ENCODE results near the gene MYO1E.
A peak's percentile ranks its signal among the peaks of the same experiment; 100 is the strongest.
"Not testable (repeated sequence)": the region's sequence is repeated elsewhere in the genome, so short reads cannot be mapped to it uniquely, and the experiment has no call there.

Gene MYO1E

GRCh38 chr15:59294574-59295260 lies 78.0 kb downstream of the MYO1E start:
- no peaks in the 10 kb centered on the region for H3K27me3 ChIP-seq (ENCODE audit: control insufficient read depth in 1 of 2, insufficient read depth in 2 of 2, low read length in 2 of 2)
- peak overlapping the region; percentile 24 for H3K27ac ChIP-seq (ENCODE audit: low read length)
- H3K9ac ChIP-seq (ENCODE audit: low read length in 2 of 2) = no peak overlapping the region
- no peaks in the 10 kb centered on the region for H3K36me3 ChIP-seq (ENCODE audit: control insufficient read depth in 2 of 2, insufficient read depth in 2 of 2, low read length in 2 of 2)
- no peak overlapping the region for H3K4me3 ChIP-seq (ENCODE audit: low read length in 2 of 2)
- peaks cover 16% of the 10 kb centered on the region for H3K4me1 ChIP-seq (ENCODE audit: control insufficient read depth, insufficient read depth, low read length)
- H3K9me3 ChIP-seq (ENCODE audit: control insufficient read depth in 2 of 2, low read length in 2 of 2) = no peaks in the 10 kb centered on the region

- Histone ChIP-seq H3K4me1 (ENCODE audit: control insufficient read depth, insufficient read depth, low read length) (peaks cover 16% of the 10 kb centered on the region), H3K36me3 (ENCODE audit: control insufficient read depth in 2 of 2, insufficient read depth in 2 of 2, low read length in 2 of 2) (no peaks in the 10 kb centered on the region), H3K27ac (ENCODE audit: low read length) (no peak overlapping the region), H3K27me3 (ENCODE audit: control insufficient read depth in 1 of 2, insufficient read depth in 2 of 2, low read length in 2 of 2) (no peaks in the 10 kb centered on the region), H3K9ac (ENCODE audit: low read length in 2 of 2) (no peak overlapping the region), H3K4me3 (ENCODE audit: low read length in 2 of 2) (no peak overlapping the region), H3K9me3 (ENCODE audit: control insufficient read depth in 2 of 2, low read length in 2 of 2) (no peaks in the 10 kb centered on the region)
These were observed 80.1 kb downstream of the MYO1E start for GRCh38 chr15:59292442-59293151.

GRCh38 chr15:59291213-59291549 lies 81.5 kb downstream of the MYO1E start:
- H3K9me3 ChIP-seq (ENCODE audit: control insufficient read depth in 2 of 2, low read length in 2 of 2) = no peaks in the 10 kb centered on the region

GRCh38 chr15:59290295-59291212 lies 82.1 kb downstream of the MYO1E start:
- Histone ChIP-seq H3K27me3 (ENCODE audit: control insufficient read depth in 1 of 2, insufficient read depth in 2 of 2, low read length in 2 of 2) (no peaks in the 10 kb centered on the region), H3K36me3 (ENCODE audit: control insufficient read depth in 2 of 2, insufficient read depth in 2 of 2, low read length in 2 of 2) (no peaks in the 10 kb centered on the region), H3K27ac (ENCODE audit: low read length) (no peak overlapping the region), H3K4me1 (ENCODE audit: control insufficient read depth, insufficient read depth, low read length) (peaks cover 14% of the 10 kb centered on the region), H3K9me3 (ENCODE audit: control insufficient read depth in 2 of 2, low read length in 2 of 2) (no peaks in the 10 kb centered on the region), H3K9ac (ENCODE audit: low read length in 2 of 2) (no peak overlapping the region), H3K4me3 (ENCODE audit: low read length in 2 of 2) (no peak overlapping the region)

More at GRCh38 chr15:59291213-59291549, 81.5 kb downstream of the MYO1E start:
- Histone ChIP-seq H3K4me3 (ENCODE audit: low read length in 2 of 2) (no peak overlapping the region), H3K36me3 (ENCODE audit: control insufficient read depth in 2 of 2, insufficient read depth in 2 of 2, low read length in 2 of 2) (no peaks in the 10 kb centered on the region), H3K4me1 (ENCODE audit: control insufficient read depth, insufficient read depth, low read length) (peaks cover 16% of the 10 kb centered on the region), H3K27ac (ENCODE audit: low read length) (no peak overlapping the region), H3K9ac (ENCODE audit: low read length in 2 of 2) (no peak overlapping the region), H3K27me3 (ENCODE audit: control insufficient read depth in 1 of 2, insufficient read depth in 2 of 2, low read length in 2 of 2) (no peaks in the 10 kb centered on the region)

GRCh38 chr15:59289574-59289973 lies 83.1 kb downstream of the MYO1E start:
- H3K4me1 ChIP-seq (ENCODE audit: control insufficient read depth, insufficient read depth, low read length) = peaks cover 6% of the 10 kb centered on the region
- no peak overlapping the region for H3K27ac ChIP-seq (ENCODE audit: low read length)
- H3K36me3 ChIP-seq (ENCODE audit: control insufficient read depth in 2 of 2, insufficient read depth in 2 of 2, low read length in 2 of 2) = no peaks in the 10 kb centered on the region
- H3K9ac ChIP-seq (ENCODE audit: low read length in 2 of 2) = no peak overlapping the region
- H3K4me3 ChIP-seq (ENCODE audit: low read length in 2 of 2) = no peak overlapping the region
- H3K9me3 ChIP-seq (ENCODE audit: control insufficient read depth in 2 of 2, low read length in 2 of 2) = no peaks in the 10 kb centered on the region
- H3K27me3 ChIP-seq (ENCODE audit: control insufficient read depth in 1 of 2, insufficient read depth in 2 of 2, low read length in 2 of 2) = no peaks in the 10 kb centered on the region

GRCh38 chr15:59283717-59284391 lies 88.8 kb downstream of the MYO1E start:
- Histone ChIP-seq H3K36me3 (ENCODE audit: control insufficient read depth in 2 of 2, insufficient read depth in 2 of 2, low read length in 2 of 2) (no peaks in the 10 kb centered on the region), H3K27me3 (ENCODE audit: control insufficient read depth in 1 of 2, insufficient read depth in 2 of 2, low read length in 2 of 2) (no peaks in the 10 kb centered on the region), H3K9ac (ENCODE audit: low read length in 2 of 2) (no peak overlapping the region), H3K4me3 (ENCODE audit: low read length in 2 of 2) (no peak overlapping the region), H3K4me1 (ENCODE audit: control insufficient read depth, insufficient read depth, low read length) (peaks cover 7% of the 10 kb centered on the region), H3K27ac (ENCODE audit: low read length) (no peak overlapping the region), H3K9me3 (ENCODE audit: control insufficient read depth in 2 of 2, low read length in 2 of 2) (no peaks in the 10 kb centered on the region)

- Histone ChIP-seq H3K27ac (ENCODE audit: low read length) (no peak overlapping the region), H3K9ac (ENCODE audit: low read length in 2 of 2) (no peak overlapping the region)
These were observed 89.9 kb downstream of the MYO1E start for GRCh38 chr15:59282515-59283337.

GRCh38 chr15:59281699-59282098 lies 91.0 kb downstream of the MYO1E start:
- Histone ChIP-seq H3K9ac (ENCODE audit: low read length in 2 of 2) (no peak overlapping the region), H3K27ac (ENCODE audit: low read length) (no peak overlapping the region), H3K36me3 (ENCODE audit: control insufficient read depth in 2 of 2, insufficient read depth in 2 of 2, low read length in 2 of 2) (no peaks in the 10 kb centered on the region), H3K4me3 (ENCODE audit: low read length in 2 of 2) (no peak overlapping the region), H3K4me1 (ENCODE audit: control insufficient read depth, insufficient read depth, low read length) (peaks cover 7% of the 10 kb centered on the region), H3K27me3 (ENCODE audit: control insufficient read depth in 1 of 2, insufficient read depth in 2 of 2, low read length in 2 of 2) (no peaks in the 10 kb centered on the region), H3K9me3 (ENCODE audit: control insufficient read depth in 2 of 2, low read length in 2 of 2) (no peaks in the 10 kb centered on the region)

More at GRCh38 chr15:59282515-59283337, 89.9 kb downstream of the MYO1E start:
- Histone ChIP-seq H3K4me1 (ENCODE audit: control insufficient read depth, insufficient read depth, low read length) (peaks cover 7% of the 10 kb centered on the region), H3K27me3 (ENCODE audit: control insufficient read depth in 1 of 2, insufficient read depth in 2 of 2, low read length in 2 of 2) (no peaks in the 10 kb centered on the region), H3K4me3 (ENCODE audit: low read length in 2 of 2) (no peak overlapping the region), H3K36me3 (ENCODE audit: control insufficient read depth in 2 of 2, insufficient read depth in 2 of 2, low read length in 2 of 2) (no peaks in the 10 kb centered on the region), H3K9me3 (ENCODE audit: control insufficient read depth in 2 of 2, low read length in 2 of 2) (no peaks in the 10 kb centered on the region)

GRCh38 chr15:59280855-59281254 lies 91.8 kb downstream of the MYO1E start:
- H3K9ac ChIP-seq (ENCODE audit: low read length in 2 of 2) = no peak overlapping the region
- H3K27ac ChIP-seq (ENCODE audit: low read length) = no peak overlapping the region
- no peaks in the 10 kb centered on the region for H3K9me3 ChIP-seq (ENCODE audit: control insufficient read depth in 2 of 2, low read length in 2 of 2)
- no peak overlapping the region for H3K4me3 ChIP-seq (ENCODE audit: low read length in 2 of 2)
- H3K27me3 ChIP-seq (ENCODE audit: control insufficient read depth in 1 of 2, insufficient read depth in 2 of 2, low read length in 2 of 2) = no peaks in the 10 kb centered on the region
- H3K36me3 ChIP-seq (ENCODE audit: control insufficient read depth in 2 of 2, insufficient read depth in 2 of 2, low read length in 2 of 2) = no peaks in the 10 kb centered on the region
- H3K4me1 ChIP-seq (ENCODE audit: control insufficient read depth, insufficient read depth, low read length) = peaks cover 3% of the 10 kb centered on the region

- H3K27ac ChIP-seq (ENCODE audit: low read length) = not testable (repeated sequence)
These were observed 92.4 kb downstream of the MYO1E start for GRCh38 chr15:59280292-59280691.

More at GRCh38 chr15:59280292-59280691, 92.4 kb downstream of the MYO1E start:
- H3K4me1 ChIP-seq (ENCODE audit: control insufficient read depth, insufficient read depth, low read length); H3K9me3 ChIP-seq (ENCODE audit: control insufficient read depth in 2 of 2, low read length in 2 of 2); H3K36me3 ChIP-seq (ENCODE audit: control insufficient read depth in 2 of 2, insufficient read depth in 2 of 2, low read length in 2 of 2); H3K27me3 ChIP-seq (ENCODE audit: control insufficient read depth in 1 of 2, insufficient read depth in 2 of 2, low read length in 2 of 2); H3K9ac ChIP-seq (ENCODE audit: low read length in 2 of 2); H3K4me3 ChIP-seq (ENCODE audit: low read length in 2 of 2): not testable (repeated sequence)

Data from stomach smooth muscle (tissue), 2 donors.